SK-N-SH (cell line): ENCODE results near the gene ENDOV. TPM values are rescaled to one million over a fixed set of nuclear protein-coding genes. Genes with fewer than 3 reads are reported as not detected.

Experiments
- CTCF ChIA-PET: fragments of 300-600, 350-600 bp; formaldehyde crosslinking; extraction: SDS; loops from one replicate; lab custom pipeline; 2021; lab: Yijun Ruan, JAX
- POLR2A ChIA-PET: fragments of 350-600 bp; sonication (Branson Sonifier 250); formaldehyde crosslinking; extraction: SDS; loops from one replicate; lab custom pipeline; 2020; ENCODE audit warnings: antibody characterized with exemption, inconsistent platforms; lab: Yijun Ruan, JAX
- DNase-seq: peaks from one replicate; pipeline ENCODE4 v3.0.0; 2012
- H2AFZ ChIP-seq: fragments of 200-600 bp; sonication (generic); 2 replicates; pipeline ENCODE4 v1.8.1; 2016; ENCODE audit warnings: antibody characterized with exemption, mild to moderate bottlenecking, low read depth
- H3F3A ChIP-seq: fragments of 200-600 bp; sonication (generic); replicated peaks from 2 replicates; pipeline ENCODE3; 2016; ENCODE audit warnings: antibody characterized with exemption, mild to moderate bottlenecking; ENCODE audit not compliant: insufficient read depth
- H3K27ac ChIP-seq, 2 experiments: fragments of 200-500 bp in 1 of 2; fragments of 200-600 bp in 1 of 2; sonication (Bioruptor generic) in 1 of 2; sonication (generic), shearing (Covaris generic) in 1 of 2; 2 replicates each; pipeline versions ENCODE4 v1.5.1 to v1.6.1; 2014 to 2016; ENCODE audit warnings: low read depth in 2 of 2, inconsistent platforms in 1 of 2, low read length in 1 of 2, mild to moderate bottlenecking in 1 of 2, mixed read lengths in 1 of 2
- H3K27me3 ChIP-seq: fragments of 200-600 bp; sonication (generic), shearing (Covaris generic); 2 replicates; pipeline ENCODE4 v1.6.1; 2016; ENCODE audit warnings: mixed run types; ENCODE audit not compliant: insufficient read depth
- H3K36me3 ChIP-seq, 2 experiments: fragments of 200-500 bp in 1 of 2; fragments of 200-600 bp in 1 of 2; sonication (Bioruptor generic) in 1 of 2; sonication (generic) in 1 of 2; replicated peaks in 1 of 2; 2 replicates each; pipeline versions ENCODE3 to v1.5.1; 2014 to 2016; ENCODE audit warnings: low read length in 1 of 2, mild to moderate bottlenecking in 1 of 2; ENCODE audit not compliant: insufficient read depth in 2 of 2, control insufficient read depth in 1 of 2
- H3K4me1 ChIP-seq, 2 experiments: fragments of 200-500 bp in 1 of 2; fragments of 200-600 bp in 1 of 2; sonication (Bioruptor generic) in 1 of 2; sonication (generic), shearing (Covaris generic) in 1 of 2; 2 replicates each; pipeline versions ENCODE4 v1.5.1 to v1.6.1; 2014 to 2016; ENCODE audit warnings: low read depth in 1 of 2, low read length in 1 of 2, mixed run types in 1 of 2; ENCODE audit not compliant: insufficient read depth in 2 of 2, control insufficient read depth in 1 of 2
- H3K4me2 ChIP-seq: fragments of 200-600 bp; sonication (generic), shearing (Covaris generic); 2 replicates; pipeline ENCODE4 v1.6.1; 2017; ENCODE audit warnings: mixed run types
- H3K4me3 ChIP-seq, 2 experiments: fragments of 200-500 bp in 1 of 2; fragments of 200-600 bp in 1 of 2; sonication (Bioruptor generic) in 1 of 2; sonication (generic), shearing (Covaris generic) in 1 of 2; 2 replicates each; pipeline versions ENCODE4 v1.5.1 to v1.8.1; 2014 to 2016; ENCODE audit warnings: low read depth in 2 of 2, inconsistent platforms in 1 of 2, low read length in 1 of 2, mild to moderate bottlenecking in 1 of 2, mixed read lengths in 1 of 2, moderate library complexity in 1 of 2
- H3K79me2 ChIP-seq: fragments of 200-600 bp; sonication (generic); 2 replicates; pipeline ENCODE4 v1.8.1; 2017; ENCODE audit warnings: mild to moderate bottlenecking; ENCODE audit not compliant: insufficient read depth
- H3K9ac ChIP-seq: fragments of 200-600 bp; sonication (generic); 2 replicates; pipeline ENCODE4 v1.6.1; 2017; ENCODE audit warnings: mixed run types
- H3K9me2 ChIP-seq: fragments of 200-600 bp; sonication (generic); 2 replicates; pipeline ENCODE4 v1.6.1; 2017; ENCODE audit warnings: mixed run types
- H3K9me3 ChIP-seq: fragments of 200-600 bp; sonication (generic); 2 replicates; pipeline ENCODE4 v1.6.1; 2017; ENCODE audit warnings: mixed run types, mild to moderate bottlenecking, moderate library complexity
- H4K20me1 ChIP-seq: fragments of 200-600 bp; sonication (generic); 2 replicates; pipeline ENCODE4 v1.6.1; 2017; ENCODE audit warnings: mild to moderate bottlenecking, mixed run types; ENCODE audit not compliant: insufficient read depth
- ELF1 ChIP-seq: IDR thresholded peaks from 2 replicates; pipeline ENCODE4 v1.4.0; 2012
- FOSL2 ChIP-seq: IDR thresholded peaks from 2 replicates; pipeline ENCODE4 v1.4.0; 2012; ENCODE audit warnings: low read depth, mild to moderate bottlenecking, moderate library complexity, borderline replicate concordance
- GABPA ChIP-seq: IDR thresholded peaks from 2 replicates; pipeline ENCODE4 v1.4.0; 2012; ENCODE audit warnings: low read depth, mild to moderate bottlenecking
- GATA2 ChIP-seq: sonication (generic); formaldehyde crosslinking; IDR thresholded peaks from 2 replicates; pipeline ENCODE4 v1.5.0; 2020; ENCODE audit warnings: mild to moderate bottlenecking, missing genetic modification reagents
- IRF3 ChIP-seq: fragments of 150-350 bp; IDR thresholded peaks from 2 replicates; pipeline ENCODE4 v1.6.1; 2016; ENCODE audit warnings: mild to moderate bottlenecking, low read depth, low read length
- JUND ChIP-seq: IDR thresholded peaks from 2 replicates; pipeline ENCODE4 v1.4.0; 2012
- MAX ChIP-seq: IDR thresholded peaks from 2 replicates; pipeline ENCODE4 v1.4.0; 2012; ENCODE audit warnings: low read depth
- MEF2A ChIP-seq: IDR thresholded peaks from 2 replicates; pipeline ENCODE4 v1.4.0; 2012; ENCODE audit warnings: low read depth, borderline replicate concordance
- MXI1 ChIP-seq: IDR thresholded peaks from 2 replicates; pipeline ENCODE4 v1.6.1; 2012; ENCODE audit warnings: mild to moderate bottlenecking, low read depth, low read length, improper control_type of control experiment
- NFIC ChIP-seq: IDR thresholded peaks from 2 replicates; pipeline ENCODE4 v1.4.0; 2012; ENCODE audit warnings: borderline replicate concordance
- NRF1 ChIP-seq: IDR thresholded peaks from 2 replicates; pipeline ENCODE4 v1.6.1; 2012; ENCODE audit warnings: low read depth, mild to moderate bottlenecking, low read length
- PBX3 ChIP-seq: IDR thresholded peaks from 2 replicates; pipeline ENCODE4; 2012
- POLR2AphosphoS5 ChIP-seq: IDR thresholded peaks from 2 replicates; pipeline ENCODE4 v1.6.1; 2012; ENCODE audit warnings: low read depth, low read length
- RAD21 ChIP-seq: IDR thresholded peaks from 2 replicates; pipeline ENCODE4 v1.6.1; 2012; ENCODE audit warnings: mild to moderate bottlenecking, low read length
- RCOR1 ChIP-seq: fragments of 150-350 bp; IDR thresholded peaks from 2 replicates; pipeline ENCODE4 v1.6.1; 2017; ENCODE audit warnings: antibody characterized with exemption, low read length
- SIN3A ChIP-seq: IDR thresholded peaks from 2 replicates; pipeline ENCODE4 v1.6.1; 2012; ENCODE audit warnings: low read depth, mild to moderate bottlenecking, low read length, moderate library complexity, borderline replicate concordance
- SMC3 ChIP-seq: IDR thresholded peaks from 2 replicates; pipeline ENCODE4 v1.6.1; 2012; ENCODE audit warnings: low read depth, low read length, improper control_type of control experiment
- TAF1 ChIP-seq: IDR thresholded peaks from 2 replicates; pipeline ENCODE4 v1.6.1; 2012; ENCODE audit warnings: low read depth, mild to moderate bottlenecking, low read length, moderate library complexity, borderline replicate concordance
- TEAD4 ChIP-seq: IDR thresholded peaks from 2 replicates; pipeline ENCODE4 v1.4.0; 2012; ENCODE audit warnings: mild to moderate bottlenecking, borderline replicate concordance; ENCODE audit not compliant: insufficient read depth
- YY1 ChIP-seq: IDR thresholded peaks from 2 replicates; pipeline ENCODE4 v1.4.0; 2012; ENCODE audit warnings: low read depth, mild to moderate bottlenecking
- WGBS: methylation state at CpG from one replicate; pipeline ENCODE4 v1.1.6; 2017; ENCODE audit warnings: low lambda C conversion rate; 5-methylcytosine and 5-hydroxymethylcytosine counted together
- polyA plus RNA-seq, 3 experiments: library from polyadenylated mRNA; depleted of rRNA; stranded (reverse); fragments of >200 nt; gene quantifications; 2 replicates each; pipeline ENCODE4 v1.2.3, GENCODE V29; 2012

The ENDOV gene
- polyA plus RNA-seq, 1 of the 3 experiments (the other 2 are of a cell fraction): 83.6 TPM

- TF ChIP-seq TAF1: no peak
- TF ChIP-seq NRF1: no peak
- TF ChIP-seq RCOR1: no peak
- no peak for TF ChIP-seq JUND
- TF ChIP-seq TEAD4: no peak
- TF ChIP-seq PBX3: no peak
- no peak for TF ChIP-seq MXI1
- no peak for TF ChIP-seq SIN3A
- no peak for TF ChIP-seq FOSL2
- TF ChIP-seq MAX: no peak
- no peak for TF ChIP-seq YY1
- TF ChIP-seq GABPA: no peak
- TF ChIP-seq NFIC: no peak
- WGBS: 98% methylated on average over 4 of the region's 4 CpGs
- H2AFZ ChIP-seq: no peak overlapping the region
- no peak overlapping the region for H3K4me2 ChIP-seq
- no peaks in the 10 kb centered on the region for H4K20me1 ChIP-seq
- peaks cover 70 to 88% of the 10 kb centered on the region in 2 experiments for H3K36me3 ChIP-seq
- H3K9me3 ChIP-seq: no peaks in the 10 kb centered on the region
- POLR2A ChIA-PET: no interaction called here
- no peaks in the 10 kb centered on the region for H3K79me2 ChIP-seq
- H3K27me3 ChIP-seq: no peaks in the 10 kb centered on the region
- H3F3A ChIP-seq: no peaks in the 10 kb centered on the region
- no peaks in the 10 kb centered on the region for H3K4me1 ChIP-seq
- H3K4me3 ChIP-seq: no peak overlapping the region
- H3K9ac ChIP-seq: no peak overlapping the region
- DNase-seq: no peak
- H3K27ac ChIP-seq: no peak overlapping the region; a peak in 1 of 4 replicates
- no peaks in the 10 kb centered on the region for H3K9me2 ChIP-seq
- CTCF ChIA-PET: interaction anchor here (0.8 to 1.8 kb wide), 4 partner anchors 11 to 181 kb away, joined by 3 to 6 read pairs (median 3); no protein-coding TSS in a partner anchor
These were observed 38.4 kb upstream of the ENDOV start for GRCh38 chr17:80376531-80376930.

GRCh38 chr17:80377798-80378197 is 37.2 kb upstream of the ENDOV start:
- no peak overlapping the region for H3K9ac ChIP-seq
- no peak overlapping the region for H3K27ac ChIP-seq
- no peak for DNase-seq
- POLR2A ChIA-PET: no interaction called here
- H3K9me3 ChIP-seq: no peaks in the 10 kb centered on the region
- peaks cover 7% of the 10 kb centered on the region for H3F3A ChIP-seq
- peaks cover 0 to 3% of the 10 kb centered on the region in 2 experiments; a peak in 2 of 4 replicates for H3K4me1 ChIP-seq
- 90% methylated on average over 9 of the region's 9 CpGs for WGBS
- H3K27me3 ChIP-seq: no peaks in the 10 kb centered on the region
- no peak overlapping the region for H3K4me3 ChIP-seq
- H2AFZ ChIP-seq: no peak overlapping the region
- H3K4me2 ChIP-seq: no peak overlapping the region
- no peak for TF ChIP-seq NRF1
- no peak for TF ChIP-seq SMC3
- TF ChIP-seq TAF1: no peak
- TF ChIP-seq TEAD4: no peak
- no peak for TF ChIP-seq RAD21
- no peak for TF ChIP-seq POLR2AphosphoS5
- TF ChIP-seq MAX: no peak
- TF ChIP-seq SIN3A: no peak
- no peak for TF ChIP-seq MXI1
- no peak for TF ChIP-seq MEF2A
- no peak for TF ChIP-seq IRF3
- no peak for TF ChIP-seq ELF1
- no peak for TF ChIP-seq YY1
- TF ChIP-seq NFIC: no peak
- no peak for TF ChIP-seq GATA2
- TF ChIP-seq JUND: no peak
- no peaks in the 10 kb centered on the region for H3K9me2 ChIP-seq
- no peaks in the 10 kb centered on the region for H4K20me1 ChIP-seq
- peaks cover 76 to 88% of the 10 kb centered on the region in 2 experiments for H3K36me3 ChIP-seq
- no peaks in the 10 kb centered on the region for H3K79me2 ChIP-seq
- CTCF ChIA-PET: interaction anchor here (0.8 to 2.2 kb wide), 4 partner anchors 9 to 295 kb away, joined by 3 to 8 read pairs (median 3); partner anchors contain the start of gene GAA
